Skin of body (tissue), 3 donors: ENCODE measurements around the gene GARIN1A. TPM values are rescaled to one million over a fixed set of nuclear protein-coding genes. Genes with fewer than 3 reads are reported as not detected.
A peak's percentile ranks its signal among the peaks of the same experiment; 100 is the strongest.

Source experiments
- DNase-seq: peaks from one replicate; lab custom pipeline; 2025; lab: John Stamatoyannopoulos, UW
- small RNA-seq: library from RNA; depleted of rRNA; stranded (forward); fragments of <200 nt; gene quantifications from one replicate; pipeline ENCODE3, GENCODE V24; 2014; ENCODE audit warnings: low replicate concordance
- total RNA-seq: library from RNA; depleted of rRNA; stranded (reverse); fragments of >200 nt; gene quantifications from one replicate; pipeline ENCODE4 v1.2.3, GENCODE V29; 2014

Gene GARIN1A
- total RNA-seq, 1 donor from 2014 or later, result 0.30 TPM

GRCh38 chr7:128714701-128715495, 42.8 kb downstream of the GARIN1A start:
- DNase-seq, result no peak

GRCh38 chr7:128718967-128719642, 47.0 kb downstream of the GARIN1A start:
- DNase-seq, result no peak

- no peak for DNase-seq
Measured at GRCh38 chr7:128721376-128721775, 49.3 kb downstream of the GARIN1A start.

Small RNA genes lying within 50 kb of the gene (small RNA-seq; reads per million reads assigned to genes)
- gene RNA5SP242, result 0.54 reads per million, percentile 64 among the genes with 10 or more reads in this experiment
- not detected for gene RNA5SP243
- not detected for gene RNU6-177P

Other genes with a start within 250 kb of the GARIN1A start
- 44.1 TPM for gene HILPDA, start 216.4 kb upstream of the GARIN1A start, total RNA-seq
- 22.5 TPM for gene METTL2B, start 195.5 kb upstream of the GARIN1A start, total RNA-seq
- 147 TPM for gene CALU, start 67.1 kb downstream of the GARIN1A start, total RNA-seq
- gene OPN1SW, start 103.5 kb downstream of the GARIN1A start, total RNA-seq, result not detected
- gene CCDC136, start 119.7 kb downstream of the GARIN1A start, total RNA-seq, result 6.1 TPM
- 106 TPM for gene FLNC, start 158.1 kb downstream of the GARIN1A start, total RNA-seq
- 48.0 TPM for gene ATP6V1F, start 190.6 kb downstream of the GARIN1A start, total RNA-seq
- gene KCP, start 238.4 kb downstream of the GARIN1A start, total RNA-seq, result 1.4 TPM